Activated T-helper 2 cell treated with anti-CD3 and anti-CD28 coated beads, Interferon-gamma antibody, Interleukin-2, Interleukin-4, amounts not matched to agents 10 μg/mL and 5 μg/mL and 100 μg/mL, durations not matched to agents 14 hours and 24 hours and 36 hours (primary cell): ENCODE measurements around the gene MRTFB. TPM values are rescaled to one million over a fixed set of nuclear protein-coding genes. Genes with fewer than 3 reads are reported as not detected.
"Not testable (repeated sequence)": the region's sequence is repeated elsewhere in the genome, so short reads cannot be mapped to it uniquely, and the experiment has no call there.

Experiments
- DNase-seq: peaks from one replicate; pipeline ENCODE4 v3.0.0; 2021; ENCODE audit warnings: low spot score
- H3K27ac Mint-ChIP-seq: one replicate; pipeline ENCODE4 v1.8.0; 2021; ENCODE audit warnings: mixed read lengths
- H3K27me3 Mint-ChIP-seq: one replicate; pipeline ENCODE4 v1.8.0; 2021; ENCODE audit warnings: low read depth, mixed read lengths
- H3K36me3 Mint-ChIP-seq: one replicate; pipeline ENCODE4 v1.8.0; 2021; ENCODE audit warnings: low read depth, mixed read lengths
- H3K4me1 Mint-ChIP-seq: one replicate; pipeline ENCODE4 v1.8.0; 2021; ENCODE audit warnings: low read depth, mixed read lengths
- H3K4me3 Mint-ChIP-seq: one replicate; pipeline ENCODE4 v1.8.0; 2021; ENCODE audit warnings: low read depth, mild to moderate bottlenecking, moderate library complexity, mixed read lengths
- H3K9me3 Mint-ChIP-seq: one replicate; pipeline ENCODE4 v1.8.0; 2021; ENCODE audit warnings: mixed read lengths
- intact Hi-C: fragments of 100-400 bp; cut with micrococcal nuclease; formaldehyde crosslinking; loops from one replicate; pipeline ENCODE4 v1.15.1; 2023
- total RNA-seq: library from RNA; stranded (reverse); gene quantifications from 2 replicates; pipeline ENCODE4 v1.2.3, GENCODE V29; 2022

MRTFB gene
- total RNA-seq, 1 donor from 2014 or later: 13.7 TPM

- intact Hi-C loops: no loop called here
- DNase-seq: no peak
- H3K9me3 Mint-ChIP-seq: no peaks in the 10 kb centered on the region
- H3K27ac Mint-ChIP-seq: no peak overlapping the region
- peaks cover 8% of the 10 kb centered on the region for H3K4me1 Mint-ChIP-seq
- no peak overlapping the region for H3K4me3 Mint-ChIP-seq
- no peaks in the 10 kb centered on the region for H3K27me3 Mint-ChIP-seq
- no peaks in the 10 kb centered on the region for H3K36me3 Mint-ChIP-seq
Observed at GRCh38 chr16:14164916-14165662, 94.0 kb downstream of the MRTFB start.

- Mint-ChIP-seq H3K4me3 (no peak overlapping the region), H3K36me3 (no peaks in the 10 kb centered on the region)
Observed at GRCh38 chr16:14168146-14168545, 97.0 kb downstream of the MRTFB start.

GRCh38 chr16:14172200-14172809, 101.2 kb downstream of the MRTFB start:
- intact Hi-C loops: no loop called here
- no peaks in the 10 kb centered on the region for H3K27me3 Mint-ChIP-seq
- H3K9me3 Mint-ChIP-seq: peaks cover 5% of the 10 kb centered on the region
- H3K4me3 Mint-ChIP-seq: no peak overlapping the region
- H3K36me3 Mint-ChIP-seq: no peaks in the 10 kb centered on the region
- H3K27ac Mint-ChIP-seq: no peak overlapping the region
- peaks cover 4% of the 10 kb centered on the region for H3K4me1 Mint-ChIP-seq
- no peak for DNase-seq

More at GRCh38 chr16:14168146-14168545, 97.0 kb downstream of the MRTFB start:
- Mint-ChIP-seq H3K27ac (no peak overlapping the region), H3K4me1 (peaks cover 8% of the 10 kb centered on the region), H3K27me3 (no peaks in the 10 kb centered on the region), H3K9me3 (peaks cover 5% of the 10 kb centered on the region)
- intact Hi-C loops: no loop called here
- no peak for DNase-seq

- peaks cover 5% of the 10 kb centered on the region for H3K9me3 Mint-ChIP-seq
- H3K4me3 Mint-ChIP-seq: no peak overlapping the region
- H3K27me3 Mint-ChIP-seq: no peaks in the 10 kb centered on the region
- no peaks in the 10 kb centered on the region for H3K36me3 Mint-ChIP-seq
- H3K4me1 Mint-ChIP-seq: no peaks in the 10 kb centered on the region
- no peak overlapping the region for H3K27ac Mint-ChIP-seq
- no peak for DNase-seq
- intact Hi-C loops: no loop called here
Observed at GRCh38 chr16:14175086-14175485, 104.0 kb downstream of the MRTFB start.

GRCh38 chr16:14177704-14178103, 106.6 kb downstream of the MRTFB start:
- no peaks in the 10 kb centered on the region for H3K9me3 Mint-ChIP-seq
- intact Hi-C loops: no loop called here
- no peak overlapping the region for H3K4me3 Mint-ChIP-seq
- no peak overlapping the region for H3K27ac Mint-ChIP-seq
- H3K27me3 Mint-ChIP-seq: no peaks in the 10 kb centered on the region
- no peaks in the 10 kb centered on the region for H3K36me3 Mint-ChIP-seq
- no peak for DNase-seq
- H3K4me1 Mint-ChIP-seq: no peaks in the 10 kb centered on the region

GRCh38 chr16:14179116-14179515, 108.0 kb downstream of the MRTFB start:
- H3K4me1 Mint-ChIP-seq: no peaks in the 10 kb centered on the region
- no peaks in the 10 kb centered on the region for H3K36me3 Mint-ChIP-seq
- no peak for DNase-seq
- H3K27ac Mint-ChIP-seq: no peak overlapping the region
- intact Hi-C loops: no loop called here
- no peaks in the 10 kb centered on the region for H3K27me3 Mint-ChIP-seq
- H3K9me3 Mint-ChIP-seq: no peaks in the 10 kb centered on the region
- no peak overlapping the region for H3K4me3 Mint-ChIP-seq

GRCh38 chr16:14180481-14180944, 109.4 kb downstream of the MRTFB start:
- Mint-ChIP-seq H3K36me3 (no peaks in the 10 kb centered on the region), H3K4me1 (no peaks in the 10 kb centered on the region), H3K4me3 (no peak overlapping the region), H3K9me3 (no peaks in the 10 kb centered on the region), H3K27me3 (no peaks in the 10 kb centered on the region), H3K27ac (no peak overlapping the region)
- DNase-seq: no peak
- intact Hi-C loops: no loop called here

GRCh38 chr16:14181371-14182050, 110.4 kb downstream of the MRTFB start:
- no peak overlapping the region for H3K27ac Mint-ChIP-seq
- no peaks in the 10 kb centered on the region for H3K9me3 Mint-ChIP-seq
- DNase-seq: no peak
- intact Hi-C loops: no loop called here
- H3K27me3 Mint-ChIP-seq: no peaks in the 10 kb centered on the region
- peaks cover 7% of the 10 kb centered on the region for H3K4me1 Mint-ChIP-seq
- H3K36me3 Mint-ChIP-seq: no peaks in the 10 kb centered on the region
- no peak overlapping the region for H3K4me3 Mint-ChIP-seq

GRCh38 chr16:14182999-14183398, 111.9 kb downstream of the MRTFB start:
- intact Hi-C loops: no loop called here
- no peaks in the 10 kb centered on the region for H3K9me3 Mint-ChIP-seq

GRCh38 chr16:14183962-14184361, 112.8 kb downstream of the MRTFB start:
- intact Hi-C loops, H3K27me3 Mint-ChIP-seq, H3K36me3 Mint-ChIP-seq, DNase-seq, H3K9me3 Mint-ChIP-seq, H3K27ac Mint-ChIP-seq, H3K4me1 Mint-ChIP-seq, H3K4me3 Mint-ChIP-seq: not testable (repeated sequence)

More at GRCh38 chr16:14182999-14183398, 111.9 kb downstream of the MRTFB start:
- H3K27me3 Mint-ChIP-seq: no peaks in the 10 kb centered on the region
- no peak for DNase-seq
- H3K27ac Mint-ChIP-seq: no peak overlapping the region
- H3K36me3 Mint-ChIP-seq: no peaks in the 10 kb centered on the region
- peaks cover 7% of the 10 kb centered on the region for H3K4me1 Mint-ChIP-seq
- H3K4me3 Mint-ChIP-seq: no peak overlapping the region

GRCh38 chr16:14186007-14186794, 115.1 kb downstream of the MRTFB start:
- H3K4me3 Mint-ChIP-seq: no peak overlapping the region
- intact Hi-C loops: no loop called here
- H3K27me3 Mint-ChIP-seq: no peaks in the 10 kb centered on the region
- no peak overlapping the region for H3K27ac Mint-ChIP-seq
- DNase-seq: no peak
- H3K36me3 Mint-ChIP-seq: no peaks in the 10 kb centered on the region
- peaks cover 7% of the 10 kb centered on the region for H3K4me1 Mint-ChIP-seq
- H3K9me3 Mint-ChIP-seq: no peaks in the 10 kb centered on the region

- H3K9me3 Mint-ChIP-seq: no peaks in the 10 kb centered on the region
- intact Hi-C loops: no loop called here
- no peaks in the 10 kb centered on the region for H3K27me3 Mint-ChIP-seq
- H3K27ac Mint-ChIP-seq: no peak overlapping the region
- H3K4me1 Mint-ChIP-seq: peaks cover 7% of the 10 kb centered on the region
- peak overlapping the region; percentile 19 for H3K4me3 Mint-ChIP-seq
- DNase-seq: no peak
- no peaks in the 10 kb centered on the region for H3K36me3 Mint-ChIP-seq
Observed at GRCh38 chr16:14186795-14187221, 115.7 kb downstream of the MRTFB start.
